ENCODE measurements around the gene SLC35C1.

The SLC35C1 gene

GRCh38 chr11:45804761-45805304 is at the start of gene SLC35C1:
Gene SLC35C1, plus strand, starts transcription at chr11:45805149. Its CDS starts 653 bp downstream, at chr11:45805802.
- peak; percentile 84 for DNase-seq

DNA sequence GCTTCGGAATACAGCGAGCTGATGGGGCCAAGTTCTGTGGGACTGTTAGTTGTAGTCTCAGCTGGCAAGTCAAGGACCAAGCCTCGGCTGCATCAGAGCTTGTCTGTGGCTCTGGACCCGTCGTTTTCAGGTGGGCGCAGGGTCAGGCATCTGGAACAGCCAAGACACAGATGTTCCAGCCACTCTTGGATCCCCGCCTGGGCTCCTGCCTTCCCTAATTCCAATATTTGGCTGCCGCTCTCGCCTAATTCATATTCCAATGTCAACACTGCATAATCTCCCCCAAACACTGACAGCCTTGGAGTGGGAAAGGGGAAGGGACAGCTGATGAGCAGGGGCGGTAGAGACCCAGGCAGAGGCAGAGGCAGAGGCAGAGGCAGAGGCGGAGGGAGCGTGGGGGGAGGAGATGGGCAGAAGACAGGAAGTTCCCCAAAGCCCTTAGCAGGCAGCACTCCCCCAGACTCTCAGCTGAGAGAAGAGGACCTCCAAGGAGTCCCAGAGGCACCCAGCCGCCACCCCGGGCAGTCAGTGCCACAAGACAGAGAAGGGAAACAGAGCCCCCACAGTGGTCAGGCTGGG is 49.6 kb upstream of the SLC35C1 start:
- DNase-seq, result no peak

GRCh38 chr11:45756384-45757010 is 48.5 kb upstream of the SLC35C1 start:
- no peak for DNase-seq

- no peak for DNase-seq
Observed at GRCh38 chr11:45757672-45758071, 47.3 kb upstream of the SLC35C1 start.

GRCh38 chr11:45761659-45762058 is 43.3 kb upstream of the SLC35C1 start:
- DNase-seq, result no peak

DNA sequence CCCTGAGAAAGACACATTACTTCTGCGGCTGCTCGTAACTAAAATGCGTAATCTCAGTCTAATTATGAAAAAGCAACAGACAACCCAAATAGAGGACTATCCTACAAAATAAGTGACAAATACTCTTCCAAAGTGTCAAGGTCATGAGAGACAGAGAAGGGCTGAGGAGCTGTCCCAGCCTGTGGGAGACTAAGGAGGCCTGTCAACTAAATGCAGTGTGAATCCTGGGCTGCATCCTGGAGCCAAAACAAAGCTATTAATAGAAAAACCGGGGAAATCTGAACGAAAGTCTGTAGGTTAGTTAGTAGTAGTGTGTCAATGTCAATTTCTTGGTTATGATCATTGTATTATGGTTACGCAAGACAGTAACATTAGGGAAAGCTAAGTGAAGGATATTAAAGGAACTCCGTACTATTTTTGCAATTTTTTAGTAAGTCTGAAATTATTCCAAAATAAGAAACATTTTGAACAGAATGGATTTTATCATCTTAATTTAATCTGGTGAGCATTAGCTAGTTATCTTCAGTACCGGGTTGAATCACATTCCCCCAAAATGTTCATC is 39.8 kb upstream of the SLC35C1 start:
- no peak for DNase-seq

GRCh38 chr11:45765836-45766235 is 39.1 kb upstream of the SLC35C1 start:
- no peak for DNase-seq

- DNase-seq, result no peak
Observed at GRCh38 chr11:45766469-45766868, 38.5 kb upstream of the SLC35C1 start.

GRCh38 chr11:45768486-45768885 is 36.5 kb upstream of the SLC35C1 start:
- DNase-seq, result no peak

- no peak for DNase-seq
Observed at GRCh38 chr11:45769960-45770359, 35.0 kb upstream of the SLC35C1 start.

DNA sequence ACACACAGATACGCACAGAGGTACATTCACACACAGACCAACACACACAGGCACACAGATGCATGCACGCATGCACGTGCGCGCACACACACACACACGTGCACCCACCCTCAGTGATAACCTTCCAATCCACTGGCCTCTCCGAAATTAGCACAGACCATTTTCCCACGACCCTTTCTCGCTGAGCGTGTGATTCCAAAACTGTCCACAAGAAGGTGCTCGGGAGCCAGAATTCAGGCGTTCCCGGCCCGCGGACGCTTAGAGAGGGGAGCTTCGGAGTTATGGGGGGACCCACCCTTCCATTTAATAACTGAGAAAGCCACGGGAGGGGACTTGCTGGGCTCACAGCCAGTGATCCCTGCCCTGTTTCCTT is 33.8 kb upstream of the SLC35C1 start:
- DNase-seq, result no peak

GRCh38 chr11:45771566-45772448 is 33.1 kb upstream of the SLC35C1 start:
- DNase-seq, result peak; percentile 70

DNA sequence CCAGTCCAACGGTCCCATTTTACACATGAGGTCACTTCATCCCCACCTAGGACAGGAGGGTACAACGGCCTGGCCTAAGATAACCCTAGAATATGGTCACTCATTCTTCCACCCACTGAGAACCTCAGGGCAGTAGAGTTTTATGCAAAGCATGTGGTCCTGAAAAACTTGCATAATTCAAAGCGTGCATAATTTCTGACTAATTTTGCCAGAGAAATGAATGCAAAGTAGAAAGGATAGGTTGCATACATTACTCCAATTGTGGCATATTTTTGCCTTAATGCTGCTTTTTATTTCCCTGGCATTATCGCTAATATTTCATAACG is 32.5 kb upstream of the SLC35C1 start:
- no peak for DNase-seq

- DNase-seq, result no peak
Observed at GRCh38 chr11:45772986-45773785, 31.8 kb upstream of the SLC35C1 start.

GRCh38 chr11:45773786-45774655 is 30.9 kb upstream of the SLC35C1 start:
- no peak for DNase-seq

GRCh38 chr11:45774786-45775185 is 30.2 kb upstream of the SLC35C1 start:
- no peak for DNase-seq

GRCh38 chr11:45777127-45777969 is 27.6 kb upstream of the SLC35C1 start:
- DNase-seq, result no peak

- DNase-seq, result no peak
Observed at GRCh38 chr11:45778341-45778740, 26.6 kb upstream of the SLC35C1 start.

GRCh38 chr11:45779602-45780001 is 25.3 kb upstream of the SLC35C1 start:
- no peak for DNase-seq

DNA sequence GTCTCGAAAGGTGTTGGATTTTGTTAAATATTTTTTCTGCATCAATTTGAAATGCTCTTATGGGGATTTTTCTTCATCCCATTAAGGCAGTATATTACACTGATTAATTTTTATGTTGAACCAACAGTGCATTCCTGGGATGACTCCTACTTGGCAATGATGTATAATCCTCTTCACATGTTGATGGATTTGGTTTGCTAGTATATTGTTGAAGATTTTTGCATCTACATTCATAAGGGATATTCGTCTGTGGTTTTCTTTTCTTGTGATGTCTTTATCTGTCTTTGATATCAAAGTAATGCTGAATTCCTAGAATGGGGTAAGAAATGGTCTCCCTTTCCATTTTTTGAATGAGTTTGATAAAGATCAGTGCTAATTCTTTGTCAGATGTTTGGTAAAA is 18.7 kb upstream of the SLC35C1 start:
- no peak for DNase-seq

DNA sequence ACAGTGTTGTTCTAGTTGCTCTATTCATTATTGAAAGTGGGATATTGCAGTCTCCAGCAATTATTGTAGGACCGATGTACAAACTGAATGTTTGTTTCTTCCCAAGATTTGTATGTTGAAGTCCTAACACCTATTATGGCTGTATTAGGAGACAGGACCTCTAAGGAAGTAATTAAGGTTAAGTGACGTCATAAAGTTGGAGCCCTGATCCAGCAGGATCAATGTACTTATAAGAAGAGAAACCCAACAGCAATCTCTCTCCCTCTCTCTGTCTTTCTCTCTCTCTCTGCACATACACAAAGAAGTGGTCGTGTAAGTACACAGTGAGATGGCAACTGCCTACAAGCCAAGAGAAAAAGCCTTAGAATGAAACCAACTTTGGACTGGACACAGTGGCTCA is 16.1 kb upstream of the SLC35C1 start:
- DNase-seq, result no peak

Data from NCI-H2107 (cell line).